K562 (cell line): ENCODE data around the gene STAU1. TPM values are rescaled to one million over a fixed set of nuclear protein-coding genes. Genes with fewer than 3 reads are reported as not detected.

Source experiments
- CCNT2 ChIP-seq: IDR thresholded peaks from 2 replicates; pipeline ENCODE4 v1.6.1; 2011; ENCODE audit warnings: borderline replicate concordance, low read depth, mild to moderate bottlenecking, moderate library complexity, mixed read lengths, low read length; ENCODE audit not compliant: insufficient read length; ENCODE audit errors: extremely low read depth
- CUX1 ChIP-seq: fragments of 200-800 bp; sonication (Bioruptor generic); IDR thresholded peaks from 2 replicates; pipeline ENCODE4 v1.6.1; 2016; ENCODE audit warnings: missing genetic modification characterization, missing compliant biosample characterization
- EHMT2 ChIP-seq: fragments of 450-650 bp; IDR thresholded peaks from 2 replicates; pipeline ENCODE4 v1.6.1; 2018; ENCODE audit warnings: antibody characterized with exemption
- JUN ChIP-seq, 2 experiments: sonication (generic) in 1 of 2; formaldehyde crosslinking in 1 of 2; IDR thresholded peaks; 2 replicates each; pipeline versions ENCODE4 v1.6.1 to v1.8.0; 2012 to 2022; ENCODE audit warnings: borderline replicate concordance in 2 of 2, mild to moderate bottlenecking in 2 of 2, improper control_type of control experiment in 1 of 2, low read depth in 1 of 2, low read length in 1 of 2, missing genetic modification reagents in 1 of 2
- NBN ChIP-seq: fragments of 450-650 bp; IDR thresholded peaks from 2 replicates; pipeline ENCODE4 v1.6.1; 2016; ENCODE audit warnings: low read depth, mild to moderate bottlenecking
- SMAD1 ChIP-seq: fragments of 150-350 bp; IDR thresholded peaks from 2 replicates; pipeline ENCODE4 v1.6.1; 2014; ENCODE audit warnings: low read length, low read depth; ENCODE audit not compliant: partially characterized antibody
- SUPT5H ChIP-seq: fragments of 450-650 bp; IDR thresholded peaks from 2 replicates; pipeline ENCODE4 v1.6.1; 2016
- TCF7L2 ChIP-seq: fragments of 150-350 bp; IDR thresholded peaks from 2 replicates; pipeline ENCODE4 v1.6.1; 2016; ENCODE audit warnings: low read depth, mild to moderate bottlenecking, low read length, moderate library complexity
- ZBTB40 ChIP-seq, 2 experiments: fragments of 450-650 bp in 1 of 2; sonication (generic) in 1 of 2; formaldehyde crosslinking in 1 of 2; IDR thresholded peaks; 2 replicates each; pipeline versions ENCODE4 v1.7.1 to v1.9.0; 2016 to 2022; ENCODE audit warnings: inconsistent platforms in 1 of 2, mild to moderate bottlenecking in 1 of 2, missing genetic modification reagents in 1 of 2
- polyA plus RNA-seq, 8 experiments: library from polyadenylated mRNA; depleted of rRNA in 4 of 8; stranded (reverse) in 5 of 8; unstranded in 3 of 8; fragments of >200 nt; fragmentation: Nextera tagmentation in 2 of 8; fragmentation: Illumina TruSeq in 1 of 8; extraction: Ambion mirVana in 2 of 8; extraction: Trizol in 1 of 8; gene quantifications; 2 replicates each; pipeline versions ENCODE4 v1.2.1 to v1.2.3, GENCODE V29; 2011 to 2014; ENCODE audit warnings: inconsistent platforms in 1 of 8, missing spikeins in 1 of 8
- total RNA-seq, 7 experiments: library from RNA; depleted of rRNA in 6 of 7; stranded (reverse); fragments of >200 nt in 6 of 7; fragmentation: Illumina TruSeq in 2 of 7; extraction: Trizol in 2 of 7; gene quantifications; 2 replicates each; pipeline versions ENCODE4 v1.2.1 to v1.2.3, GENCODE V29; 2011 to 2021; ENCODE audit warnings: low replicate concordance in 1 of 7
- TF ChIP-seq, protein P1 (sequence below): fragments of 450-650 bp; formaldehyde crosslinking; IDR thresholded peaks from 2 replicates; pipeline ENCODE4 v1.4.0; 2022; ENCODE audit warnings: mild to moderate bottlenecking, moderate library complexity

The STAU1 gene
- total and polyA plus RNA-seq, 9 of the 15 experiments (the other 6 are each of a cell fraction or from before 2014, with no cell fraction given), result 18.0 to 106 (median 50.6) TPM

- TF ChIP-seq ZBTB40 (IDR thresholded peaks at IDR 0.05) (peak; percentile 66; the same call in 1 of the 2 replicates), ZBTB40 (CRISPR knock-in tag; IDR thresholded peaks at IDR 0.05) (no peak), CCNT2 (no peak), SUPT5H (no peak), JUN (IDR thresholded peaks at IDR 0.05; ENCODE audit: borderline replicate concordance, low read depth, low read length) (no peak), JUN (CRISPR knock-in tag; IDR thresholded peaks at IDR 0.05; ENCODE audit: borderline replicate concordance) (no peak), TCF7L2 (no peak), CUX1 (CRISPR knock-in tag) (no peak), SMAD1 (no peak), NBN (no peak), EHMT2 (no peak)
- TF ChIP-seq, protein P1, sequence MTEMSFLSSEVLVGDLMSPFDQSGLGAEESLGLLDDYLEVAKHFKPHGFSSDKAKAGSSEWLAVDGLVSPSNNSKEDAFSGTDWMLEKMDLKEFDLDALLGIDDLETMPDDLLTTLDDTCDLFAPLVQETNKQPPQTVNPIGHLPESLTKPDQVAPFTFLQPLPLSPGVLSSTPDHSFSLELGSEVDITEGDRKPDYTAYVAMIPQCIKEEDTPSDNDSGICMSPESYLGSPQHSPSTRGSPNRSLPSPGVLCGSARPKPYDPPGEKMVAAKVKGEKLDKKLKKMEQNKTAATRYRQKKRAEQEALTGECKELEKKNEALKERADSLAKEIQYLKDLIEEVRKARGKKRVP (CRISPR knock-in tag), result no peak
Observed at GRCh38 chr20:49186535-49187329, 1.4 kb downstream of the STAU1 start (continued).
